Colon (tissue), 2 donors: ENCODE data around the gene TMX2.
"Not testable (repeated sequence)": the region's sequence is repeated elsewhere in the genome, so short reads cannot be mapped to it uniquely, and the experiment has no call there.

Source experiments
- FAIRE-seq: peaks from 2 replicates; lab custom pipeline; 2012; peaks lifted over from hg19 to GRCh38; lab: Jason Lieb, UNC
- donor health status: control.
- donor health status: control.

Gene TMX2

GRCh38 chr11:57713835-57714234 is 1.4 kb downstream of the TMX2 start:
- no peak for FAIRE-seq

GRCh38 chr11:57716726-57717125 is 4.3 kb downstream of the TMX2 start:
- not testable (repeated sequence) for FAIRE-seq

GRCh38 chr11:57727185-57727584 is 14.8 kb downstream of the TMX2 start:
- FAIRE-seq = no peak

GRCh38 chr11:57728829-57729228 is 16.4 kb downstream of the TMX2 start:
- no peak for FAIRE-seq

- FAIRE-seq = no peak
These were observed 17.1 kb downstream of the TMX2 start for GRCh38 chr11:57729479-57729878.

- no peak for FAIRE-seq
These were observed 20.3 kb downstream of the TMX2 start for GRCh38 chr11:57732661-57733060.

GRCh38 chr11:57735619-57736298 is 23.4 kb downstream of the TMX2 start:
- no peak for FAIRE-seq

GRCh38 chr11:57741132-57742086 is 29.0 kb downstream of the TMX2 start, which contains the start of gene SELENOH:
SELENOH (plus strand) TSS chr11:57741491; CDS start chr11:57741596, 105 bp downstream.
- no peak for FAIRE-seq

GRCh38 chr11:57742087-57742452 is 29.7 kb downstream of the TMX2 start:
- FAIRE-seq = no peak

GRCh38 chr11:57744357-57744756 is 32.0 kb downstream of the TMX2 start:
- no peak for FAIRE-seq

- no peak for FAIRE-seq
These were observed 32.8 kb downstream of the TMX2 start for GRCh38 chr11:57745206-57745605.

- no peak for FAIRE-seq
These were observed 34.5 kb downstream of the TMX2 start for GRCh38 chr11:57746920-57747319.

- FAIRE-seq = no peak
These were observed 38.8 kb downstream of the TMX2 start for GRCh38 chr11:57751176-57751575.

GRCh38 chr11:57751676-57752253 is 39.4 kb downstream of the TMX2 start, which contains the start of gene BTBD18:
BTBD18 (minus strand) TSS chr11:57751819; CDS start chr11:57751188, 631 bp downstream.
- no peak for FAIRE-seq

- FAIRE-seq = no peak
These were observed 40.6 kb downstream of the TMX2 start for GRCh38 chr11:57752954-57753353.

GRCh38 chr11:57758174-57758573 is 45.8 kb downstream of the TMX2 start:
- FAIRE-seq = no peak

GRCh38 chr11:57761301-57762234 is 49.2 kb downstream of the TMX2 start, which contains the start of gene CTNND1:
CTNND1 (plus strand) TSS chr11:57761802; CDS start chr11:57791479, 29,677 bp downstream.
- peak; percentile 65 for FAIRE-seq

GRCh38 chr11:57762235-57762861 is 50.0 kb downstream of the TMX2 start:
- FAIRE-seq = no peak

GRCh38 chr11:57763568-57763967 is 51.2 kb downstream of the TMX2 start:
- no peak for FAIRE-seq

- no peak for FAIRE-seq
These were observed 51.6 kb downstream of the TMX2 start for GRCh38 chr11:57764021-57764420.

- no peak for FAIRE-seq
These were observed 52.2 kb downstream of the TMX2 start for GRCh38 chr11:57764566-57764965.
